Lower leg skin (tissue), 4 donors: ENCODE results near the gene DVL3. TPM values are rescaled to one million over a fixed set of nuclear protein-coding genes. Genes with fewer than 3 reads are reported as not detected.

ENCODE experiments used
- DNase-seq, 2 donors: peaks; one replicate each; pipeline ENCODE4 v3.0.0-alpha.2; 2019; ENCODE audit warnings: low spot score in 2 of 2
- H3K4me3 ChIP-seq: fragments of 200-600 bp; sonication (generic); 2 replicates; pipeline ENCODE4 v1.5.1; 2017; ENCODE audit warnings: mild to moderate bottlenecking, low read depth; ENCODE audit not compliant: poor library complexity, severe bottlenecking
- CTCF ChIP-seq, 3 donors: fragments of 450-650 bp; IDR thresholded peaks; one replicate each; pipeline ENCODE4 v1.5.1; 2016; ENCODE audit warnings: antibody characterized with exemption in 3 of 3, mild to moderate bottlenecking in 3 of 3, moderate library complexity in 2 of 3
- POLR2A ChIP-seq, 2 donors: fragments of 450-650 bp; IDR thresholded peaks; one replicate each; pipeline ENCODE4 v1.6.1; 2016 to 2017; ENCODE audit warnings: antibody characterized with exemption in 2 of 2, mild to moderate bottlenecking in 1 of 2, moderate library complexity in 1 of 2
- WGBS, 2 donors: methylation state at CpG; one replicate each; pipeline ENCODE4 v1.1.5; 2018; 5-methylcytosine and 5-hydroxymethylcytosine counted together
- intact Hi-C: fragments of 100-400 bp; cut with DNase I; formaldehyde crosslinking; loops from one replicate; pipeline ENCODE4 v1.15.0; 2023; ENCODE audit warnings: low total_unique reads
- total RNA-seq, 4 donors: library from RNA; depleted of rRNA; stranded (reverse); fragments of >200 nt; gene quantifications; one replicate each; pipeline ENCODE4 v1.1.0, GENCODE V29; 2016

The DVL3 gene
- total RNA-seq, 4 donors from 2014 or later: 37.9 to 81.9 (median 42.4) TPM

- intact Hi-C loops: no loop called here
- no peak for DNase-seq
- TF ChIP-seq CTCF (IDR thresholded peaks at IDR 0.05): no peak
- TF ChIP-seq POLR2A (IDR thresholded peaks at IDR 0.05): no peak
- no peak overlapping the region for H3K4me3 ChIP-seq
- WGBS, 2 donors: 62 to 65% methylated on average over 9 of the region's 9 CpGs
These were observed 13.4 kb downstream of the DVL3 start for GRCh38 chr3:184168363-184169120.

GRCh38 chr3:184169896-184170875 lies 15.0 kb downstream of the DVL3 start:
- intact Hi-C loops: no loop called here
- TF ChIP-seq POLR2A (IDR thresholded peaks at IDR 0.05) (no peak), CTCF (IDR thresholded peaks at IDR 0.05) (no peak)
- WGBS, 2 donors: 91 to 94% methylated on average over 54 to 66 of the region's 66 CpGs
- DNase-seq: no peak
- no peak overlapping the region for H3K4me3 ChIP-seq

- H3K4me3 ChIP-seq: no peak overlapping the region
- intact Hi-C loops: no loop called here
- no peak for DNase-seq
- TF ChIP-seq POLR2A (IDR thresholded peaks at IDR 0.05): no peak
- TF ChIP-seq CTCF (IDR thresholded peaks at IDR 0.05): no peak
- 59 to 81% methylated on average over 9 of the region's 9 CpGs for WGBS, 2 donors
These were observed 16.4 kb downstream of the DVL3 start for GRCh38 chr3:184171562-184171961.

GRCh38 chr3:184172681-184173373 lies 17.6 kb downstream of the DVL3 start:
- TF ChIP-seq POLR2A (IDR thresholded peaks at IDR 0.05): no peak
- TF ChIP-seq CTCF (IDR thresholded peaks at IDR 0.05): no peak

GRCh38 chr3:184173374-184173722 lies 18.2 kb downstream of the DVL3 start:
- no peak overlapping the region for H3K4me3 ChIP-seq
- TF ChIP-seq POLR2A (IDR thresholded peaks at IDR 0.05) (no peak), CTCF (IDR thresholded peaks at IDR 0.05) (no peak)
- 87 to 94% methylated on average over 2 of the region's 2 CpGs for WGBS, 2 donors
- DNase-seq: no peak
- intact Hi-C loops: no loop called here

More at GRCh38 chr3:184172681-184173373, 17.6 kb downstream of the DVL3 start:
- intact Hi-C loops: no loop called here
- no peak overlapping the region for H3K4me3 ChIP-seq
- DNase-seq: peak in 1 of 2 donors; percentile 53
- WGBS, 2 donors: 66 to 74% methylated on average over 5 of the region's 5 CpGs
